GM08714 (cell line): ENCODE measurements around the gene VEPH1.

Experiments used
- H3K4me3 ChIP-seq: fragments of 200-500 bp; sonication (Bioruptor generic); 2 replicates; pipeline ENCODE4 v1.5.1; 2014; ENCODE audit warnings: mild to moderate bottlenecking, low read length, inconsistent platforms
- ZNF274 ChIP-seq: IDR thresholded peaks from 2 replicates; pipeline ENCODE4 v1.6.1; 2012; ENCODE audit warnings: mild to moderate bottlenecking, low read depth, low read length

VEPH1 gene

GRCh38 chr3:157265931-157266330 lies 237.3 kb downstream of the VEPH1 start:
- no peak overlapping the region for H3K4me3 ChIP-seq
- TF ChIP-seq ZNF274: no peak

DNA sequence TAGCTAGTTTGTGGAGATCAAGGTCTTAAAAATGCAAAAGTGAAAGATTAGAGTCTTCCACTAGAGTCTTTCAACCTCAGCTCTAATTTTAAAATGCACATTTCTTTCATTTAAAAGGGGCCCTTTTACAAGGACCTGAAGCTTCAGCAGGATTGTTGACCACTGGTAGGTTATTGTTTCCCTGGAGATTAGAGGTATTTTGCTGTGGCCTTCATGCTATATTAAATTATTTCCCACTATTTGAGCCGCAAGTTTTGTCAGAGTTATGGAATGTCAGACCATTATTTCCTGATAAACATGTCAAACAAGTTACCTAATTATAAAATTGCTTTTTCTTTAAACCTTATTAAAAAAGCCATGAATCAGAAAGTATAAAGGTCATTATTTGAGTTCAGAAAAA lies 240.2 kb downstream of the VEPH1 start:
- no peak overlapping the region for H3K4me3 ChIP-seq
- no peak for TF ChIP-seq ZNF274

DNA sequence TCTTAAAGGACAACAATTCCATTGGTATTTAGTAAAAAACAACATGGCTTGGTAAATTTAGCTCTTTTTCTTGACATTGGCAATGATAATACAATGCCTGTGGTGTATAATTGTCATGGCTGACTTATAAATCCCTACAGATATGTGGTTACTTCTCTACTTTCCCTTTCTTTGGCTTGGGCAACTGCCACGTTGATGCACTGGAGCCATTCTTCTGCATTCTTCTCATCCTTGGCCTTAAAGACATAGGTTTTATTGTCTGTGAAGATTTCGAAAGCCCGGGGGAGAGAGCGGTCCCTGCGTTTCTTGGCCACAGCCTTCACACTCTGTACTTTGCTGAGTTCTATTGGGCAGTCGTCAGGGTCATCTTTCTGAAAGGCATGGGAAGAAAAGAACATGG lies 242.2 kb downstream of the VEPH1 start:
- H3K4me3 ChIP-seq: no peak overlapping the region
- TF ChIP-seq ZNF274: no peak

DNA sequence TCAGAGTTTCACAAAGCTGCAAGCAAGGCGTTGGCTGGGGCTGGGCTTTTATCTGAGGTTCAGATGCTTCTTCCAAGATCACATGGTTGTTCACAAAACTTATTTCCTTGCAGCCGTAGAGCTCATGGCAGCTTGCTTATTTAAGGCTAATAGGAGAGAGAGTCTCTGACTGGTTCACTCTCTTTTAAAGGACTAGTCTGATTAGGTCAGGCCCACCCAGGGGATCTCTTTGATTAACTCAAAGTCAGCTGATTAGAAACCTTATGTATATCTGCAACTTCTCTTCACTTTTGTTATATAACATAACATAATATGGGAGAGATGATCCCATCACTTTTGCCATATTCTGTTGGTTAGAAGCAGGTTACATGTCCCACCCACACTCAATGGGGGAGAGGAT lies 243.4 kb downstream of the VEPH1 start:
- H3K4me3 ChIP-seq: no peak overlapping the region
- no peak for TF ChIP-seq ZNF274

DNA sequence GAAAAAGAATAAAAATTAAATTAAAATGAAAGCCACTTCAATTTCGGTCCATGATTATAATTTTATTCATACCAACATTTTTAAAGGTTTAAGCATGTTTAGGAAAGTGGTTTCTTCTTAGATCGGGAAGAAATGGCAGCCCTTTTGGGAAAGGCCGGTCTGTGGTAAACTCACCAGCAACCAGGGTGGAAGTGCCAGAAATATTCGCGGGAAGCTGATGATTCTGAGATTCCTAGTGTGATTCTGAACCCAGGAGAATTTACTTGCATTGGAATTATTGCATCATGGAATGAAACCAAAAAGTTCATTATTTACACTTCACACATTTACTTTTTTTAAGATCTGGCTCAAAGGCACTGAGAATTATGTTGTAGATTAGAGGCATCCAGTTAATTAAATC lies 246.1 kb downstream of the VEPH1 start:
- H3K4me3 ChIP-seq: no peak overlapping the region

GRCh38 chr3:157255797-157256196 lies 247.4 kb downstream of the VEPH1 start:
- no peak for TF ChIP-seq ZNF274
- H3K4me3 ChIP-seq: no peak overlapping the region

More for the DNA sequence above, 246.1 kb downstream of the VEPH1 start:
- no peak for TF ChIP-seq ZNF274

- H3K4me3 ChIP-seq: no peak overlapping the region
- no peak for TF ChIP-seq ZNF274
These were observed 251.5 kb downstream of the VEPH1 start for GRCh38 chr3:157251685-157252084.

GRCh38 chr3:157249606-157250005 lies 253.6 kb downstream of the VEPH1 start:
- H3K4me3 ChIP-seq: no peak overlapping the region
- TF ChIP-seq ZNF274: no peak

- H3K4me3 ChIP-seq: no peak overlapping the region
- TF ChIP-seq ZNF274: no peak
These were observed 254.4 kb downstream of the VEPH1 start for GRCh38 chr3:157248590-157249422.

DNA sequence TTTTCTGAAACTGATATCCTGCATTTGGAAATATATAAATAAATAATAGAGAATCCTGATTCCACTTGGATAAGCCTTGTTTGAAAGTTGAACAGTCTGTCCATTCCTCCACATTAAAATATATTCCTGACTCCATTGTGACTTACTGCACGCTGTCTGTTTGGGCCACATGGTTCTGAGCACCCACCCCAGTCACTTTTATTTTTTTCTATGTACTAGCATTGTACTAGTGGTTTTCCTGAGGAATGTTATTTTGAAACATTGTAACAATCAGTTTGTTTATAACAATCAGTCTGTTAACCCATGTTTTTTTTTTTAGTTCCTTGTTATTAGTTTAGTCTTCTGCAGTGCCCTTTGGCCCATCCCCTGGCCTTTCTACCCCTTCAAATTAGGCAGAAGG lies 255.8 kb downstream of the VEPH1 start:
- H3K4me3 ChIP-seq: no peak overlapping the region
- no peak for TF ChIP-seq ZNF274

DNA sequence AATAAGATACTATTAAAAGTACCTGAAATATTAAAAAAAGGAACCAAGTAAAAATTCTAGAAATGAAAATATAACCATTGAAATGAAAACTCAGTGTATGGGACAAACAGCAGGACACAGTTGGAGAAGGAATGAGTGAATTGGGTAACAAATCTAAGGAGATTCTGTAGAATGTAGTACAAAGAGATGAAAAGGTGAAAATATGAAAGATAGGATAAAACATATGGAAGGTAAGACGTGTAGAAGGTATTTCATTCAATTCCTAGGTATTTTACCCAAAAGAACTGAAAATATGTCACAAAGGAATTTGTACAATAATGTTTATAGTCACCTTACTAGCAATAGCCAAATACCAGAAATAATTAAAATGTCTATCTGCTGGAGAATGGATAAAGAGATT lies 260.4 kb downstream of the VEPH1 start:
- TF ChIP-seq ZNF274: no peak
- H3K4me3 ChIP-seq: no peak overlapping the region

DNA sequence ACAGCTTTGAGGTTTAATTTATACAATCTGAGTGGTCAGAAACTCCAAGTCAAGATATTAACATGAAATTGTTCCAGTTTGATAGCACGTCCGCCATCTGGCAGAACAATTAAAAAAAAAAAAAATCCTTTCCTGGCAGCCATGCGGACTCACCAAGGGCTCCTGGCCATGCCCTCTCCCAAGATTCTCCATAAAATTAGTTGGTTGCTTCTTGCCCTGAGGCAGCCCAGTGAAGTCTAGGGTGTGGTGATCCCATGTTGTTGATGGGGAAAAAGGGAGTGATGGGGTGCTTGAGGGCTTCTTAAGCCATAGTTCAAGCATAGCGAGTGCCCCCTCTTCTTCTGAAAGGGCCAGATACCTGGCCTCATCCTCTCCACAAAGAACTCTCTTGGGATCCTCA lies 261.6 kb downstream of the VEPH1 start:
- no peak overlapping the region for H3K4me3 ChIP-seq
- TF ChIP-seq ZNF274: no peak

GRCh38 chr3:157240408-157240807 lies 262.8 kb downstream of the VEPH1 start:
- no peak for TF ChIP-seq ZNF274
- no peak overlapping the region for H3K4me3 ChIP-seq

DNA sequence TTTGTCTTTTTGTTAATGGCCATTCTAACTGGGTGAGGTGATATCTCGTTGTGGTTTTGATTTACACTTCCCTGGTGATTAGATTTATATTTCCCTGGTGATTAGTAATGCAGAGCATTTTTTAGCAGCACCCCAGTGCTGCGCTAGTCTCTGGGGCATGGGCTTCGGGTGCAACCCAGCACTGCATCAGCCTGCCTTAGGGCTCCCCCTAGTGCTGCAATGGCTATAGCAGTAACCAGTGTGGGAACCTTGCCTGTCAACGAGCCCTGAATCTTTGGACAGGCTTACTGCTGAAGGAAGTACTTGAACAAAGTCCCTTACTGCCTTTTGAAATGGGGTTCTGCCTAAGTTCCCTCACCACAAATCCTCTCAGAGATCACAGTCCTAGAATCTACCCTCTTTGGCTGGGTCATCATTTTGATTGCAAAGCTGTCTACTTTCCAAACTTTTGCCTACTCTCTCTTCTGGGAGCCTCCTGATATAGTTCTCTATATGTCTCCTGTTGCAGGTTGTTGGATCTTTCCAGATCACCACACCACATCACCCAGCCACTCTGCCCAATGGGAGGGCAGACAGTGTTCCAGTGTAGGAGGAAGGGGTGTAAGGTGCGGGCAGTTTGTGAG lies 264.0 kb downstream of the VEPH1 start:
- no peak for TF ChIP-seq ZNF274
- no peak overlapping the region for H3K4me3 ChIP-seq

DNA sequence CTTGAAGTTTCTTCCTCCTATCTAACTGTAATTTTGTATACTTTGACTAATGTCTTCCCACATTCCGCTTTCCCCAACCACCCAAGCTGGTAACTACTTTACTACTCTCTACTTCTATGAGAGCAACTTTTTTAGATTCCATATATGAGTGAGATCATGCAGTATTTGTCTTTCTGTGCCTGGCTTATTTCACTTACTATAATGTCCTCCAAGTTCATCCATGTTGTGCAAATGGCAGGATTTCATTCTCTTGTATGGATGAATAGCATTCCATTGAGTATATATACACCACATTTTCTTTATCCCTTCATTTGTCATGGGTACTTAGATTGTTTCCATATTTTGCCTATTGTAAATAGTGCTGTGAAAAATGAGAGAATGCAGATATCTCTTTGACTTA lies 264.8 kb downstream of the VEPH1 start:
- no peak for TF ChIP-seq ZNF274

GRCh38 chr3:157237886-157238285 lies 265.3 kb downstream of the VEPH1 start:
- no peak overlapping the region for H3K4me3 ChIP-seq
- TF ChIP-seq ZNF274: no peak

More for the DNA sequence above, 264.8 kb downstream of the VEPH1 start:
- no peak overlapping the region for H3K4me3 ChIP-seq

DNA sequence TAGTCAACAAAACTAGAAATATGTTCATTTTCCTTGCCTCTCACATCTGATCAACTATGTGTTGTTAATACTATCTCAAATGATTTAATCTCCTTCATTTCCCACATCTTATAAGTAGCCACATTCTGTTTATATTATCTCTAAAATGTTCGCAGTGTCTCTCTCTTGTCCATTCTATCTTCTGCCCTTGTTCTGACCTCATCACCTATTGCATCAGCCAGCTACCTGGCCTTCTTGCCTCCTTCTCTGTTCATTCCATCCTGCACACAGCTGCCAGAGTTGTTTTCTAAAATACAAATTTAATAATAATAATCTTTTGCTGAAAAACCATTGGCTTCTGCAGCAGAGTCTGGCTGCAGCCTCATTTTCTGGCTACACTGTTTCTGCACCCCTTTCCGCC lies 267.9 kb downstream of the VEPH1 start:
- no peak for TF ChIP-seq ZNF274
- H3K4me3 ChIP-seq: no peak overlapping the region
